ENCODE measurements around the gene ARHGEF2. TPM values are rescaled to one million over a fixed set of nuclear protein-coding genes. Genes with fewer than 3 reads are reported as not detected.

ARHGEF2 gene
- total RNA-seq, 1 experiment from 2014 or later = 155 TPM

DNA sequence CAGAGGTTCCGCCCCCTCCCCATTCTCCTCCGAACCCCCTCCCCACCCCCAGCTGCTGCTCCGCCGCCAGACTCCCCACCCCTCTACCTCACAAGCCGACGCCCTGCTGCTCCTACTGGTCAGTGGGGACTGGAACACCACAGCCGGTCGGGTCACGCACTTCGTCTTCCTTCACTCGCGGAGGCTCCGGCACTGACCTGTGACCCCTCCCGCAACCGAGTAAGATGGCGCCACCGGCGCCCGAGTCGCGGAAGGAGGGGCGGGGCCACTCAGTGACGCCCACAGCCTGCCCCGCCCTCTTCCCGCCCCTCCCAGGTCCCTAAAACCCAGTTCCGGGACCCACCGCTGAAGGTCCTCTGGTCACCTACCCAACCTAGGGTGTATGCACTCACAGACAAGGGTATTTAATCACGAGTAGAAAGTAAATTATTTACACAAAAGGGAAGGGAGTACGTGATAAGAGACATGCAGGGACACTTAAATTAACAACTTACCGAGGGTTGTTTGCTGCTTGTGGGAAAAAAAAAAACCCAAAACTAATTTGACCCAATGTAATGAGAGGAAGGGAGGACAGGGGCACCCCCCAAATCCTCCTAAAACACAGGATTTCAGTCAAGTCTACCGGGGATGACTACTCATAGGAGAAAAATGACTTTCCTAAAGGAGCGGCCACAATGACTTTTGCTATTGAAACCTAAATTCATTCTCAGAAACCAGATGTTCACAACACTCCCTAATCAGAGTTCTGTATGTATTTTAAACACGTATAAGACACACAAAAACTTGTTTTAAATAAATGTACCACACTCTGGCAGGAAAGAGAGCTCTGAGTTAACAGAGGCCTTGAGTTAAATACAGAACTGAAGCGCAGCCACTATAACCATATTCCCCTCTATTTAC, 66.9 kb downstream of the ARHGEF2 start, which contains the start of gene RIT1:
RIT1 (minus strand) TSS at position 194 of the 900 bp plus-strand sequence. CDS start 588 bp downstream, outside the sequence.
- peak; percentile 88 for DNase-seq (ENCODE audit: low spot score)

DNA sequence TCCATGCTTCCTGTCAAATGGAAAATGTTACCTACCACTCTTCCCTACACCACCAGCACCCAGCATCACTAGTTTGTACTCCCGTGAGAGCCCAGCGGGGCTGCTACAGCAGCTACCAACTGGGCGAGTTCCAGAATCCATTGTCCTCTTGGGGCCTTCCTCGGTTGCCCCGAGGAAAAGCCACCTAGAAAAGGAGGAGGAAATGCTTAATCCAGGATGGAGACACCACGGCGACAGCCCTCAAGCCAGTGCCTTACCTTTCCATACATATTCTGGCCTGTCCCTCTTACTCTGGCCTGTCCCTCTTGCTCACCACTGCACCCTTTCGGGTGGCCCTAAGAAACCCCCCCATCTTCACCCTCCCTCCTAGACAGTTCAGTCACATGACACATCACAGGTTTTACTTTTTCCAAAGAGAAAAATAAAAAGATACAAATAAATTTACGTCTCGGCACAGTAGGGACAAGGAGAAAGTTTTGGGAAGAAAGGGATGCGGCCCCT, 67.7 kb downstream of the ARHGEF2 start:
- peak; percentile 83 for DNase-seq (ENCODE audit: low spot score)

DNA sequence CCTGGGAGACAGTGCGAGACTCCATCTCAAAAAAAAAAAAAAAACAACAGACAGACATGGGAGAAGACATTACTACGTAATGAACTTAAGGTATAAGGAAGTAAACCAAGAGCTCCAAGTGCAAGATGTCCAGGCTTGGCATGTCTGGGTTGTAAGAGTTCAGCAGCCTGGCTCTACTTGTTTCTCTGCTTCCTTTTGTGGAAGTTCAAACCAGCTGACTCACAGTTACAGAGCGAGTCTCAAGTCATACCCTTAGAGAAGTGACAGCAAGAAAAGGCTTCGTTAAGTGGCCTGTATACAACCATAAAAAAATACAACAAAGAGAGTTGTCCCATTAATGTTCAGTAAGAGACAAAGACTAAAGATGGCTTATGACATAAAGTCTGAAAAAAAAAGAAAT, 68.5 kb downstream of the ARHGEF2 start:
- peak; percentile 70 for DNase-seq (ENCODE audit: low spot score)

DNA sequence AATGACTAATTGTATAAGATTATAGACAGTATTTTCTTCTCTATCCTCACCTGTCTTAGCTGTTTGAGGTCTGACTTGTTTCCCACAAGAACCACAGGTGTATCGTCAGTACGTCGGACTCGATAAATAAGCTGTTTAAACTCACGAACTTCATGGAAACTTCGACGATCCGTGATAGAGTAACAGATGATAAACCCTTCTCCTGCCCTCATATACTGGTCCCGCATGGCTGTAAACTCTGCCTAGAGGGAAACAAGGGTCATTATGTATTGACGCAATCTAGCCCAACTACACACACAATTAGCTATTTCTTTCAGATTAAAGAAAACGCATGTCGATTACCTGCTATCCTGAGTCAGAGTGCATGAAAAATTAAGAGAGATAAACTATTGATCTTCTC, 74.1 kb downstream of the ARHGEF2 start:
- DNase-seq (ENCODE audit: low spot score) = no peak

DNA sequence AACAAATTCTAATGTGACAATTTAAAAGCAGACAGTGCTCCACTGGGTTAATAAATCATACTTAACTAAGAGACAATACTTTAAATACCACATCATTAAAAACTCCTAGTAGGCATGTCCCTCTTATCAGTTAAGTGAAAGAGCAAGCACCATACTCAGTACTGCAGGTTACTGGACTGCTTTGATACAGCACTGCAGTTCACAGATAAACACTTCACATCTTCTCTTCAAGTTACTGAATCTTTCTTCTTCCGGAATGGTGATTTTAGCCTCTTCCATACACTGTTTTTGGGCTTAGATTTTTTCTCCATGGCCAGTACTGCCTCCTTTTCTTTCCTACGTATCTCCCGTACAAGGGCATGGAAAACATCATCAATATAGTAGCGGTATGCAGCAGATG, 78.2 kb downstream of the ARHGEF2 start:
- no peak for DNase-seq (ENCODE audit: low spot score)

DNA sequence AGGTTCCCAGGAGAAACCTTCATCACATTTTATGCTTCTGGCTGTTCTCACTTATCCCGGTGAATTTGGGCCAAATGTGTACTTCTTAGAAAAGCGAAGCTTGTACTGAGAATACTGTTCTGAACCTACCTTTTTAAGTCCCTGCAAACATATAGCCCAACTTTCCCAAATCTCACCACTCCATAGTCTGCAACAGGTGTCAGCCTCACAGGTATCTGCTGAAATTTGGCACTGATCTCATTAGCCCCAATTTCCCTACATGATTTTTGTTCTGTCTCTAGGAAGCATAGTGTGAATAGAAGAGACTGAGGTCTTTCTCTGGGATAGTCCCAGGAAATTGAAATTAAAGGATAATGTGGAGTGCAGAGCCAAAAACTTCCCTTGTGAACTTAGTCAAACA, 78.7 kb downstream of the ARHGEF2 start:
- DNase-seq (ENCODE audit: low spot score) = no peak

DNA sequence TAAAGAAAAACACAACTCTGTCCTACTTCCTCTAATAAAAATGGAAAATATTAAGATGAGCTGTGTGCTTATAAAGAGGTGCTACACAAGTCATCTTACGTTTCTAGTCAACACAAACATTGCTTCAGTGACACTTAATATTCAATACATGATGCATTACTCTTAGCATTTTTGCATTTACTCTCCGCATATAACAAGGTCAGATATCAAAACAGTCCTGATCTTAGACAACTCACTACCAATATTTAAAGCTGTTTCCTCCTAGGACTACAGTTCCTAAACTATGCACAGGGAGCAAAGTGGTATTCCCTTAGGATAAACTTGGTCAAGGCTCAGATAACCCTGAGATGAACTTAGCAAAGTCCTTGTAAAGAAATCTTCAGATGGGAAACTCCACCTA, 79.5 kb downstream of the ARHGEF2 start:
- no peak for DNase-seq (ENCODE audit: low spot score)

DNA sequence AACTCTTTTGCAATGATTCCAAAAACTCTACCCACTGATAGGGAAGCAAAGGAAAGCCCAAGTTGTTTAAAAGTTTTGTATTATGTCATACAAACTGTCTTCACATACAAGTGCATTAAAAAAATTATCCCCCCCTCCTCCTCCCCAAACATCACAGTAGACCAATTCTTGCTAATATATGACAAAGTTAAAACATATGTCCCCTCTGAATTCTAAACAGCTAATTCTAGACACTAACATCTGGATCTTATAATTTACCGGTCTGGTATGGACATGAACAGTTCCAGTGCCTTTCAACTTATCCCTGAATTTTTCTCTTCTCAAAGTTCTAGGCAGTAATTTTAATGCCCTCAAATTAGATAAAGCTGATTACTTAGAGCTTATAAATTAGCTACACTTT, 80.6 kb downstream of the ARHGEF2 start:
- no peak for DNase-seq (ENCODE audit: low spot score)

Other genes starting within 250 kb of the ARHGEF2 start
- 26.9 and 29.6 TPM in 2 replicates for gene GON4L, start 121.3 kb downstream of the ARHGEF2 start, total RNA-seq (2014; rRNA removed; shearing (Covaris generic))
- 63.9 and 64.5 TPM in 2 replicates for gene SYT11, start 119.0 kb downstream of the ARHGEF2 start, total RNA-seq (2014; rRNA removed; shearing (Covaris generic))
- gene RIT1, start 67.2 kb downstream of the ARHGEF2 start, total RNA-seq (2014; rRNA removed; shearing (Covaris generic)) = 65.1 and 81.9 TPM in 2 replicates
- gene KHDC4, start 44.1 kb downstream of the ARHGEF2 start, total RNA-seq (2014; rRNA removed; shearing (Covaris generic)) = 52.3 and 53.9 TPM in 2 replicates
- not detected in 2 replicates for gene RXFP4, start 36.9 kb downstream of the ARHGEF2 start, total RNA-seq (2014; rRNA removed; shearing (Covaris generic))
- 573 and 778 TPM in 2 replicates for gene SSR2, start 42.4 kb upstream of the ARHGEF2 start, total RNA-seq (2014; rRNA removed; shearing (Covaris generic))
- gene UBQLN4, start 75.3 kb upstream of the ARHGEF2 start, total RNA-seq (2014; rRNA removed; shearing (Covaris generic)) = 35.9 and 37.1 TPM in 2 replicates
- 179 TPM in 2 replicates for gene LAMTOR2, start 76.2 kb upstream of the ARHGEF2 start, total RNA-seq (2014; rRNA removed; shearing (Covaris generic))
- 0.12 TPM in 1 of 2 replicates, not detected in the other for gene RAB25, start 82.6 kb upstream of the ARHGEF2 start, total RNA-seq (2014; rRNA removed; shearing (Covaris generic))
- gene MEX3A, start 103.9 kb upstream of the ARHGEF2 start, total RNA-seq (2014; rRNA removed; shearing (Covaris generic)) = 11.2 and 12.5 TPM in 2 replicates
- 1,695 and 2,065 TPM in 2 replicates for gene LMNA, start 136.2 kb upstream of the ARHGEF2 start, total RNA-seq (2014; rRNA removed; shearing (Covaris generic))
- gene SEMA4A, start 175.0 kb upstream of the ARHGEF2 start, total RNA-seq (2014; rRNA removed; shearing (Covaris generic)) = 0.31 TPM in 1 of 2 replicates, not detected in the other
- gene SLC25A44, start 215.6 kb upstream of the ARHGEF2 start, total RNA-seq (2014; rRNA removed; shearing (Covaris generic)) = 25.2 and 35.8 TPM in 2 replicates
- 184 and 210 TPM in 2 replicates for gene PMF1, start 234.5 kb upstream of the ARHGEF2 start, total RNA-seq (2014; rRNA removed; shearing (Covaris generic))

All from A172 (cell line).